ACC112 (cell line): ENCODE measurements around the gene PLXNA2.

Source experiments
- H2AFZ ChIP-seq: fragments of 200-600 bp; sonication (generic); one replicate; pipeline ENCODE4 v1.6.0; 2017; ENCODE audit warnings: antibody characterized with exemption, low read length; ENCODE audit not compliant: unreplicated experiment
- H3K27ac ChIP-seq: fragments of 200-600 bp; sonication (generic); 2 replicates; pipeline ENCODE4 v1.5.1; 2014; ENCODE audit warnings: low read depth, mild to moderate bottlenecking, antibody characterized with exemption, low read length, moderate library complexity
- H3K27me3 ChIP-seq: fragments of 200-600 bp; sonication (generic); 2 replicates; pipeline ENCODE4 v1.6.1; 2014; ENCODE audit warnings: mild to moderate bottlenecking, antibody characterized with exemption, low read length, moderate library complexity, mixed read lengths; ENCODE audit not compliant: insufficient read depth
- H3K36me3 ChIP-seq: fragments of 200-600 bp; sonication (generic); 2 replicates; pipeline ENCODE4 v1.6.1; 2016; ENCODE audit warnings: mild to moderate bottlenecking, antibody characterized with exemption, low read length, moderate library complexity, mixed read lengths; ENCODE audit not compliant: insufficient read depth
- H3K4me1 ChIP-seq: fragments of 200-600 bp; sonication (generic); one replicate; pipeline ENCODE4 v1.6.1; 2016; ENCODE audit warnings: low read length, mixed read lengths; ENCODE audit not compliant: insufficient read depth, unreplicated experiment, control insufficient read depth
- H3K4me3 ChIP-seq: fragments of 200-600 bp; sonication (generic); 2 replicates; pipeline ENCODE4 v1.5.1; 2014; ENCODE audit warnings: mild to moderate bottlenecking, low read depth, low read length
- H3K79me2 ChIP-seq: fragments of 200-600 bp; sonication (generic); one replicate; pipeline ENCODE4 v1.6.0; 2016; ENCODE audit warnings: low read length; ENCODE audit not compliant: control insufficient read depth, unreplicated experiment, insufficient read depth

Gene PLXNA2

DNA sequence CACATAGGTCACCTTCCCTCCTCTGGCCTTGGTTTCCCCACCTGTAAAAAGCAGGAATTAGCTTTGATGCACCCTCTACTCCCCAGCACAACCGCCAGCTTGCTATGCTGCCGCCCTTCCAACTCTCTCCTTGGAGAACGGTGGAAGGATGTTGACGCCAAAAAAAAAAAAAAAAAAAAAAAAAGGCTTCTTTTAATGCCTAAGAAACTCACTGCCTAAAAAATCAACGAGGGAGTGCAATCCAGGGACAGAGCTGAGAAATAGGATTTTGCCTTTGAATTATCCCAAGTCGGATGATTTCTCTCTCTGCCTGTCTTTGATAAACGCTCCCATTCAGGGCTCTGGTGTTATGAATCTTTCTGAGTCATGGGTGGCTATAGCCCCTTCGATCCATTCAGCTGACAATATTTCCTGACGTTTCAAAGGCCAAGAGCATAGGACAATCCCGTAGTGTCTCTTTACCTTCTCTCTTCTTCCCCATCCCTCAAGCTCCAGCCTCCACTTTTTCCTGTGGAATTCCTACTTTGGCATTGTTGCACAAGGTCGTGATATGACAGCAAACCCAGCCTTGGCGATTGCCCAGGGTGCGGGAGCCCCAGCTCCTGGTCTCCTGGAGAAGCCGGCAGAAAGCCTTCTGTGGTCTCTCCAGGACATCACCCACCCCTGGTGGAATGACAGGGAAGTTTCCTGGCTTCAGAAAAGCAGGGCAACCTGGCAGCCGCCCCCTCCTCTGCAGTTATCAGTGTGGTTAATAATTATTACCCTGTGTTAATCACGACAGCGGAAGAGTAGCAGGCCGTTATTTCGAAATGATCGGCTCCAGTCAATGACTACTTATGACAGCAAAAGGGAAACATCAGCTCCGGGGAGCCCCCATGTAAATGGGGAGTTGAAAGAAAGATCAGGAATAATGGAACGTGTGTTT, 8.0 kb upstream of the PLXNA2 start:
- no peaks in the 10 kb centered on the region for H3K79me2 ChIP-seq
- no peak overlapping the region for H2AFZ ChIP-seq
- H3K4me3 ChIP-seq: no peak overlapping the region
- no peak overlapping the region for H3K27ac ChIP-seq
- H3K36me3 ChIP-seq: no peaks in the 10 kb centered on the region
- H3K4me1 ChIP-seq: no peaks in the 10 kb centered on the region
- peaks cover 20% of the 10 kb centered on the region for H3K27me3 ChIP-seq

DNA sequence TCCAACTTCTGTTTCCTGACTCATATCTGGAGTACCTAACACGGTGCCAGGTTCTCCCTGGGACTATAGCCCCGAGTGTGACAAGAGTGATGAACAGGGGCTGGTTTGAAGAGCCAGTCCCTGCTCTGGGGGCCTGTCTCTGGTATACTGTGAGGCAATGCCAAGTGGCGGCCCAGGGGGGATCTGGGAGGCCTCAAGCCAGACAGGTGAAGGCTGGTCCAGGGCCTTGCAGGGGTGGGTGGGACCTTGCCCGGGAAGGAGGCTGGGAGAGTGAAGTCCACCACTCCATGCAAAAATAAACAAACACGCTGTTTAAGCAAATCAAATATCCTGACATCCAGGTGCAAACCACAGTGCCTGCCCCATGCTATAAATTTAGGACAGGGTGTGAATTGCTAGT, 6.8 kb upstream of the PLXNA2 start:
- Histone ChIP-seq H3K27me3 (peaks cover 10% of the 10 kb centered on the region), H3K27ac (no peak overlapping the region), H3K4me3 (no peak overlapping the region), H3K79me2 (no peaks in the 10 kb centered on the region), H3K4me1 (no peaks in the 10 kb centered on the region), H2AFZ (no peak overlapping the region), H3K36me3 (no peaks in the 10 kb centered on the region)

DNA sequence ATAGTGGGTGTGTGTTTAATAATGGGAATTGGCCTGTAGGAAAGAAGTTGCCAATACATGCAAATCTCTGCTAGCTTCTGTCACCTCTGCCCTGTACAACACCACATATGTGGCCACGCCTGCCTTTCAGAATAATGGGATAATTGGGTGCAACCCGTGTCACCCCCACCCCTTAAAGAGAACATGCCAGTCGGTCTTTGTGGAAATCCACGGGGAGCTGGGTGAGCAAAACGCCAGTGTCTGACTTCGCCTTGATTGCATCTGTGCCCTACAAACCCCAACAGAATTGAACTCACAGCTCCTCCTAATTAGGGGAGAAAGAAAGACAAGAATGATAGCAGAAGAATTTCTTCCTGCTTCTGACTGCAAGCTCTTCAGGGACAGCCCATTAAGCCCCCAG, 6.4 kb upstream of the PLXNA2 start:
- Histone ChIP-seq H3K4me3 (no peak overlapping the region), H3K27me3 (peaks cover 6% of the 10 kb centered on the region), H3K79me2 (no peaks in the 10 kb centered on the region), H3K36me3 (no peaks in the 10 kb centered on the region), H3K4me1 (no peaks in the 10 kb centered on the region), H2AFZ (no peak overlapping the region), H3K27ac (no peak overlapping the region)

DNA sequence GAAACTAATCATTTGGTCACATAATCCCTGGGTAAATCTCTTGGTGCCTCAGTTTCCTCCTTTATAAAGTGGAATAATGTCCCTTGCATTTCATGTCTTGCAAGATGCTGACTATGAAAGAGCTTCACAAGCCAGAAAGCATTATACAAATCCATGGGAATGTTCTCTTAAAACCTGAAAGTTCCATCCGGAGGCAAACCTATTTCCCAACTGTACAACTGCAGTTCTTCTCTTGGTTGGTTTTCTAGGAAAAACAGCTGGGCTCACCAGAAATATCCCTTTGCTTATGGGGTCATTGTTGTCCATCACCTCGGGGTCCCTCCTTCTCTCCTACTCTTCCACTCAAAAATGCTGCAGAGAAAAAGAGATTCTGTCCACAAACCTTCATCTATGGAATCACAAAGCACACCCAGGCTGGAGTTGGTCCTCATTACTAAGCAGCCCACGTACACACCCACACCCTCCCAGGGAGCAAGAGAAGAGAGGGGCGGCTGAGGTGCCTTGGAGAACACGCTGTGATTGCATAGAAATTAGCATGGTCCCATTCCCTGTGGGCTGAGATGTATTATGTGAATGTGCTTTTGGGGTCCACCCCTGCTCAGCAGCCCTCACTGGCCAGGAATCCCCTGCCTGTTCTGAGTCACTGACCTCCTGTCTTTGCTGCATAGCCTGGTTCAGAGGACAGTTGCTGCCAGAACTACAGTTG, 5.0 kb upstream of the PLXNA2 start:
- peaks cover 3% of the 10 kb centered on the region for H3K79me2 ChIP-seq
- H2AFZ ChIP-seq: no peak overlapping the region
- H3K36me3 ChIP-seq: no peaks in the 10 kb centered on the region
- no peak overlapping the region for H3K27ac ChIP-seq
- no peak overlapping the region for H3K4me3 ChIP-seq
- H3K27me3 ChIP-seq: peaks cover 2% of the 10 kb centered on the region
- no peaks in the 10 kb centered on the region for H3K4me1 ChIP-seq

DNA sequence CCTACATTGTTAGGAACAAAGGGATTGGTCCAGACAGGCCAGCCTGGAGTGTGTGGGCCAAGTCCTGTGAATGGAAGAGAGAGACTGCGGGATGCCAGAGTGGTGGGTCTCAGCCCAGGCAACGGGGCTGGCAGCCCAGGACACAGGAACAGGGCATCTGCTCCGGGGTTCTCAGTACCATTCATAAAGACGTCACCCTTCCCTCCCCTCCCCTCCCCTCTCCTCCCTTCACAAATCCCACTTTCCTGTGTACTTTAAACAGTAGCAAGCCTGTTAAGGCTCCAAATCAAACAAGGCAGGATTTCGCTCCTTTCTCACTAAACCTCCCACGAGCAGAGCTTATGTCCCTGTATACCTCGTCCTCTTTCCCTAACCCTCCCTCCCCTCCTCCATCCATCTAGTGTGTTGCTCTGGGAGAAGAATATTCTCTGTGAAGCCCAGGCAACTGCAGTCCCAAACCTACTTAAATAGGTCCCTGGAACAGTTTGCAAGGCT, 4.2 kb upstream of the PLXNA2 start:
- Histone ChIP-seq H3K27me3 (no peaks in the 10 kb centered on the region), H3K27ac (no peak overlapping the region), H3K36me3 (no peaks in the 10 kb centered on the region), H3K79me2 (peaks cover 10% of the 10 kb centered on the region), H2AFZ (no peak overlapping the region), H3K4me1 (no peaks in the 10 kb centered on the region), H3K4me3 (no peak overlapping the region)

DNA sequence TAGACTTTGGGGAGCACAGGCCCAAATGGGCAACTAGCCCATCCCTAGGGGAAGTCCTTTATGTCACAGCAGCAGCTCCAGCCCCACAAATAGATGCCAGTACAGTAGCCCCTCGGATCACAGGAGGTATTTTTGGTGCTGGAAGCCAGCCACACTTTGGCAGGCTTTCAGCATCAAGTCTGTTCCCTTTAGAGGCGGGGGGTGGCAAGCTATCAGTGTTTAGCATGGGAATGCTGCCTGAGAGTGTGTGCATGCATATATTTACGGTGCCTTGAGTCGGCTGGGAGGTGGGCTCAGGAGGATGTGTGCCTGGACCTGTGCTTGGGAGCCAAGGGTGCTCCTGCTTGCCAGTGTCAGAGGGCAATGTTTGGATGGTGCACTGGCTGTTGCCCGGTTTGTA, 3.5 kb upstream of the PLXNA2 start:
- no peak overlapping the region for H3K27ac ChIP-seq
- H3K27me3 ChIP-seq: no peaks in the 10 kb centered on the region
- no peaks in the 10 kb centered on the region for H3K36me3 ChIP-seq
- H3K4me3 ChIP-seq: no peak overlapping the region
- H3K79me2 ChIP-seq: peaks cover 17% of the 10 kb centered on the region
- H2AFZ ChIP-seq: no peak overlapping the region
- no peaks in the 10 kb centered on the region for H3K4me1 ChIP-seq

DNA sequence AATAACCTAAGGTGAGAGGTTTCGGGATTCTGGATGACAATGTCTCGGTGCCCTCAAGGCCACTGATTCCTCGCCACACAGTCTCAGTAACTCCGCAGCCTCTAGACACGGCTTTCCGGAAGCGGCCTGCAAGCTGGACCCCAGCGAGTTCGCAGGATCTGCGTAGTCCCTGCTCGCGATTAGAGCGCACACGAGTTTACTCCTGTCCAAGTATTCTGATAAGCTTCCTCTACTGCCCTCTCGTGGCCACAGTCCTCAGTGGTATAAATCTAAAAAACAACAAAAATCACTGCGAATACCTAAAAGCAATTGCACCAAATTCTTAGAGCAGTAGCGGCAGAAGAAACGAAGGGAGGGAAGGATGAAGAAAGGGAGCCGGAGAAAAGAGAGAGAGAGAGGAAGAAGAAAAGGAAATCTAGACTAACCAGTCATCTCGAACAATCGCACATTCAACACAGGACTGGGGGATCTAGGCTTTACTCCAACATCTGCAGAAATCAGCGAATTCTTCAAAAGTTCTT, 1.1 kb upstream of the PLXNA2 start:
- Histone ChIP-seq H3K27me3 (no peaks in the 10 kb centered on the region), H2AFZ (peak overlapping the region; percentile 63), H3K4me1 (peaks cover 21% of the 10 kb centered on the region), H3K79me2 (peaks cover 41% of the 10 kb centered on the region), H3K27ac (peak overlapping the region; percentile 44; the same call in 1 of the 2 replicates), H3K4me3 (peak overlapping the region; percentile 98), H3K36me3 (no peaks in the 10 kb centered on the region)

DNA sequence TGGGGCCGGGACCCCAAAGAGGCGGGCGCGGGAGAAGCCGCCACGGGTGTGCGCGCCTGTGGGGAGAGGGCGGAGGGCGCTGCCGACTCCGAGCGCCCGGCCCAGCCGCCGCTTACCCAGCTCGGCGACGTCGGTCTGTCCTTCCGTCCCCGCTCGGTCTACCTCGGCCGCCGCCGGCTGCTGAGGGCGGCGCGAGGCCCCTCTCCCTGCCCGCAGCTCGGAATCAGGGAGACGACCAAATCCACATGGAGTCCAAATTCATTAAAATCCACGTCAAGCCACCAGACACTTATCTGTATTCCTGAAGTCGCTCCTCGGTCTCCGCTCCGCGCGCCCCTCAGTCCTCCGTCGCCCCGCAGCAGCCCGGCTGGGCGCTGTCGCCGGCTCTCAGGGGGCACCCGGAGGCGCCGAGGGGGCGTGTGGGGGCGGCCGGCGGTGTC, 637 bp downstream of the PLXNA2 start:
- H2AFZ ChIP-seq: peak overlapping the region; percentile 91
- peak overlapping the region; percentile 98 for H3K4me3 ChIP-seq
- no peaks in the 10 kb centered on the region for H3K36me3 ChIP-seq
- peak overlapping the region; percentile 59; the same call in 1 of the 2 replicates for H3K27ac ChIP-seq
- H3K4me1 ChIP-seq: peaks cover 37% of the 10 kb centered on the region
- no peaks in the 10 kb centered on the region for H3K27me3 ChIP-seq
- peaks cover 57% of the 10 kb centered on the region for H3K79me2 ChIP-seq

DNA sequence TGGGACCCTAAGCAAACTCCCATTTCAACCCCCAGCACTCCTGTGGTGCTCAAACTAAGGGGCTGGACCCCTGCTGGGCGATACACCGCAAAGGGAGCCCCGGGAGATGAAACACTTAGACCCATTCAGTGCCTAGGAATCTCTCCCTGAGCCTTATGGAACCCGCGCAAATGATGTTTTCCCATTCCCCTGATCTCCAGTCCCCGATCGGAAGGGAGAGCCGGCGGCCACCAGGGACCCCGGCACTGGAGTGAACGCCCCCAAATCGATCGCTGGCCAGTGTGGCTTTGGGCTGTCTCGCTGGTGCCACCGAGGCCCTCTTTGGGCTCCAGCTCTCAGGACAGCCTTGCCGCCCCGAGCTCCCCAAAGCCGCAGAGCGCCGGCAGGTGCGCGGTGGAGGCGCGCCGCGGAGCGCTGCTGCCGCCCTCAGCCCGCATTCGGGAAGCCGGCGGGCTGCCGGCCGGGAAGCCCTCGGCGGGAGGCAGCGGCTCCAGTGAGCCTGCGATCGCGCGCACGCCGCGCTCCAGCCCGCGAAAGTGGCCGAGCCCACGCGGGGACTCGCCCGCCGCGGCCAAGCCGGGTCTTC, 1.1 kb downstream of the PLXNA2 start:
- H3K36me3 ChIP-seq: no peaks in the 10 kb centered on the region
- no peaks in the 10 kb centered on the region for H3K27me3 ChIP-seq
- peaks cover 63% of the 10 kb centered on the region for H3K79me2 ChIP-seq
- peaks cover 42% of the 10 kb centered on the region for H3K4me1 ChIP-seq
- peak overlapping the region; percentile 59; the same call in 1 of the 2 replicates for H3K27ac ChIP-seq
- H3K4me3 ChIP-seq: peak overlapping the region; percentile 98
- H2AFZ ChIP-seq: no peak overlapping the region

DNA sequence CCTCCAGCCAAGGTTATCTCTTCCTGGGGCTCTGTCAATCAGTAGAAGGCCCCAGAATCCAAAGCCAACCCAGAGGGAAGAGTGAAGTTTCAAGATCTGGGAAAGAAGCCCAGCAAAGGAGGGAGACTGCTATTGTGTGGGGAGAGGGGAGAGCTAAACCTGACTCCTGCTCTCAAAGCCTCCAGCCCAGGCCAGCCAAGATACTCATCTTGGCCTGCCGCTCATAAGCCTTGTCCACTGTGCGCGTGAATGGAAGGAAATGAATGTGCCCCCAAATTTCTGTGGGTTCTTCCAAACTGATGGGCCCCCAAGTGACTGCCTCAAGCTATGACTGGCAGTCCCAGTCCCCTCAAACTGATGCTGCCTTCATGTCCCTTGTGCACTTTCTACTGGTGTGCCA, 2.0 kb downstream of the PLXNA2 start:
- Histone ChIP-seq H2AFZ (no peak overlapping the region), H3K4me3 (peak overlapping the region; percentile 98), H3K79me2 (peaks cover 71% of the 10 kb centered on the region), H3K36me3 (no peaks in the 10 kb centered on the region), H3K27me3 (no peaks in the 10 kb centered on the region), H3K27ac (no peak overlapping the region), H3K4me1 (peaks cover 51% of the 10 kb centered on the region)
